Common myeloid progenitor, CD34-positive (primary cell): Measurements from ENCODE around the gene PANX2.

Experiments
- CTCF ChIA-PET: fragments of 350-600 bp; sonication (Branson Sonifier 250); formaldehyde crosslinking; loops from one replicate; lab custom pipeline; 2021; ENCODE audit warnings: antibody characterized with exemption; lab: Charles Lee
- POLR2A ChIA-PET: fragments of 350-600 bp; sonication (Branson Sonifier 250); formaldehyde crosslinking; loops from one replicate; lab custom pipeline; 2021; ENCODE audit warnings: antibody characterized with exemption; lab: Charles Lee
- DNase-seq, 3 donors: peaks; one replicate each; pipeline versions ENCODE4 v3.0.0 to v3.0.0-alpha.2; 2013
- H3K27ac ChIP-seq, 2 experiments: 1 replicate in 1 of 2; 2 replicates in 1 of 2; pipeline ENCODE4 v1.7.0; 2013; ENCODE audit warnings: inconsistent platforms in 2 of 2, low read length in 2 of 2, mild to moderate bottlenecking in 2 of 2, low read depth in 1 of 2, moderate library complexity in 1 of 2; ENCODE audit not compliant: severe bottlenecking in 2 of 2, insufficient read depth in 1 of 2, poor library complexity in 1 of 2
- H3K27me3 ChIP-seq, 5 experiments: replicated peaks in 2 of 5; 1 replicate in 3 of 5; 2 replicates in 2 of 5; pipeline versions ENCODE4 v1.6.1 to v1.7.0; 2013; ENCODE audit warnings: low read length in 4 of 5, mild to moderate bottlenecking in 2 of 5, moderate library complexity in 2 of 5, inconsistent platforms in 1 of 5; ENCODE audit not compliant: insufficient read depth in 5 of 5, control insufficient read depth in 4 of 5
- H3K36me3 ChIP-seq, 4 experiments: 1 replicate in 2 of 4; 2 replicates in 2 of 4; pipeline versions ENCODE4 v1.6.1 to v1.7.0; 2013; ENCODE audit warnings: low read length in 3 of 4, control low read depth in 1 of 4, mild to moderate bottlenecking in 1 of 4; ENCODE audit not compliant: control insufficient read depth in 4 of 4, insufficient read depth in 4 of 4
- H3K4me1 ChIP-seq, 4 experiments: 1 replicate in 3 of 4; 2 replicates in 1 of 4; pipeline versions ENCODE4 v1.6.1 to v1.7.1; 2013; ENCODE audit warnings: low read length in 3 of 4, mild to moderate bottlenecking in 3 of 4, control low read depth in 1 of 4, inconsistent platforms in 1 of 4, moderate library complexity in 1 of 4; ENCODE audit not compliant: control insufficient read depth in 4 of 4, insufficient read depth in 4 of 4; ENCODE audit errors: control extremely low read depth in 1 of 4
- H3K4me3 ChIP-seq, 7 experiments: 1 replicate in 4 of 7; 2 replicates in 3 of 7; pipeline versions ENCODE4 v1.5.1 to v1.7.0; 2013; ENCODE audit warnings: mild to moderate bottlenecking in 7 of 7, low read length in 6 of 7, moderate library complexity in 6 of 7, inconsistent platforms in 2 of 7, low read depth in 2 of 7, control low read depth in 1 of 7; ENCODE audit not compliant: insufficient read depth in 4 of 7, control insufficient read depth in 1 of 7; ENCODE audit errors: extremely low read depth in 1 of 7
- H3K9me3 ChIP-seq, 5 experiments: 1 replicate in 4 of 5; 2 replicates in 1 of 5; pipeline versions ENCODE4 v1.6.1 to v1.7.1; 2013; ENCODE audit warnings: low read length in 4 of 5, mild to moderate bottlenecking in 2 of 5, inconsistent platforms in 1 of 5, low read depth in 1 of 5, moderate library complexity in 1 of 5; ENCODE audit not compliant: control insufficient read depth in 4 of 5, insufficient read depth in 2 of 5; ENCODE audit errors: control extremely low read depth in 1 of 5
- WGBS: methylation state at CpG from one replicate; pipeline ENCODE4 v1.1.5; 2013; ENCODE audit not compliant: insufficient coverage; 5-methylcytosine and 5-hydroxymethylcytosine counted together

Gene PANX2

GRCh38 chr22:50153056-50153755 lies 17.3 kb upstream of the PANX2 start:
- no peaks in the 10 kb centered on the region for H3K9me3 ChIP-seq
- no peak overlapping the region for H3K27ac ChIP-seq
- DNase-seq = no peak
- H3K4me1 ChIP-seq = peaks cover 0 to 7% (median 6%) of the 10 kb centered on the region in 4 experiments
- ChIA-PET POLR2A (no interaction called here), CTCF (interaction anchor here (1.1 to 2.3 kb wide), 2 partner anchors 11 kb away, joined by 3 to 11 read pairs; no protein-coding TSS in a partner anchor)
- no peak overlapping the region for H3K4me3 ChIP-seq
- WGBS = 95% methylated on average over 21 of the region's 25 CpGs
- H3K27me3 ChIP-seq = no peaks in the 10 kb centered on the region
- no peaks in the 10 kb centered on the region for H3K36me3 ChIP-seq

- DNase-seq = no peak
- 91% methylated on average over 5 of the region's 7 CpGs for WGBS
- Histone ChIP-seq H3K4me1 (peaks cover 0 to 6% (median 5%) of the 10 kb centered on the region in 4 experiments), H3K36me3 (no peaks in the 10 kb centered on the region), H3K9me3 (no peaks in the 10 kb centered on the region), H3K4me3 (no peak overlapping the region), H3K27me3 (peaks cover 0 to 1% (median 0%) of the 10 kb centered on the region in 5 experiments), H3K27ac (no peak overlapping the region)
- ChIA-PET CTCF (interaction anchor here (1.2 to 2.3 kb wide), 3 partner anchors 11 to 68 kb away, joined by 3 to 11 read pairs (median 3); no protein-coding TSS in a partner anchor), POLR2A (no interaction called here)
Observed at GRCh38 chr22:50153756-50154140, 16.8 kb upstream of the PANX2 start.

DNA sequence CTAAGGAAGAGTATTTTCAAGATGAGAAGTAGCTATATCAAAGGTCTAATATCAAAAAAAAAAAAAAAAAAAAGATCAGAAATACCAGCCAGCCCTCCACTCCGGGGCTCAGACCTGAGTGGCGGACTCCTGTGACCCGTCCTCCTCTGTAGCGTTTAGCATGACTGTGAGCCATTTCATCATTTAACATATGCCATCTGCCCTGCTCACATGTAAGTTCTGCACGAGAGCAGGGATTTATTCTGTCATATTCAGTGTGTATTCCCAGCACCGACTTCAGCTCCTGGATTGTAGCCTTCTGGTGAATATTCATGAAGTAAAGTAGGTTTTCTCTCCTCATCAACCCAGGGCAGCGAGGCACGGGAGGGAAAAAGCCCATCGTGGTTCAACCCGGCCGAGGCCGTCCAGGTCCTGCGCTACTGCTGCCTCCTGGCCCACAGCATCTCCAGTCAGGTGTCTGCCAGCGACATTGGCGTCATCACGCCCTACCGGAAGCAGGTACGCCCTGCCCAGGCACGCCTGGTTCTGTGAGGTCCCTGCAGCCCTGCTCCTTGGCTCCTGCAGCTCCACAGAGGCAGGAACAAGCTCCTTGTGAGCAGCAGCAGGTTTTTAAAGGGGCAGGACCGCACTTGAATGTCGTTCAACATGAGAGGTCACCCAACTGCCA lies 12.7 kb upstream of the PANX2 start:
- no peaks in the 10 kb centered on the region for H3K4me1 ChIP-seq
- CTCF ChIA-PET = interaction anchor here (1.1 to 2.9 kb wide), 3 partner anchors 9 to 165 kb away, joined by 3 to 10 read pairs (median 3); no protein-coding TSS in a partner anchor
- H3K9me3 ChIP-seq = no peaks in the 10 kb centered on the region
- peaks cover 0 to 4% (median 0%) of the 10 kb centered on the region in 5 experiments for H3K27me3 ChIP-seq
- no peak for DNase-seq
- no peak overlapping the region for H3K4me3 ChIP-seq
- POLR2A ChIA-PET = no interaction called here
- no peak overlapping the region for H3K27ac ChIP-seq
- WGBS = 90% methylated on average over 21 of the region's 21 CpGs
- H3K36me3 ChIP-seq = no peaks in the 10 kb centered on the region

DNA sequence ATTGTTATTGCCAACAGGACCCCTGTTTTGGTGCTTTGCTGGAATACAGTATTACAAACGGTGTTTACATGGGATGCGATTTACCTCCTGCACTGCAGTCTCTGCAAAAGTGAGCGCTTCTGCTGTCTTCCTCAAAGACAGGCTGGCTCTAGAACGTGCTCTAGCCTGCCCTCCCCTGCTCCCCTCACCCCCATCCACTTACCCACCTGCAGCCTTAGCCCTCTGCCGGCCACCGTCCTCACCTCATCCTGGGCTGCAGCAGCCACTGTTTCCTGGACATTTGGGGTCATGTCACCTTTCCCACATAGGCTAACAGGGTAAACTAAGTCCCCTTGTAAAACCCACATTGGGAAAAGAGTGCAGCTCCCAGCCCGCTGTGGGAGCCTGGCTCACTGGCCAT lies 9.6 kb upstream of the PANX2 start:
- H3K27me3 ChIP-seq = peaks cover 0 to 4% (median 0%) of the 10 kb centered on the region in 5 experiments
- CTCF ChIA-PET = no interaction called here

GRCh38 chr22:50161508-50162390 lies 8.8 kb upstream of the PANX2 start:
- POLR2A ChIA-PET = no interaction called here
- WGBS = 95% methylated on average over 17 of the region's 23 CpGs
- CTCF ChIA-PET = no interaction called here

More for the DNA sequence above, 9.6 kb upstream of the PANX2 start:
- Histone ChIP-seq H3K4me3 (no peak overlapping the region), H3K9me3 (no peaks in the 10 kb centered on the region), H3K4me1 (no peaks in the 10 kb centered on the region), H3K36me3 (no peaks in the 10 kb centered on the region), H3K27ac (no peak overlapping the region)
- 96% methylated on average over 6 of the region's 7 CpGs for WGBS
- DNase-seq = no peak
- POLR2A ChIA-PET = no interaction called here

GRCh38 chr22:50162391-50162956 lies 8.1 kb upstream of the PANX2 start:
- Histone ChIP-seq H3K36me3 (no peaks in the 10 kb centered on the region), H3K27me3 (peaks cover 0 to 4% (median 0%) of the 10 kb centered on the region in 5 experiments), H3K4me3 (no peak overlapping the region), H3K4me1 (no peaks in the 10 kb centered on the region), H3K9me3 (no peaks in the 10 kb centered on the region), H3K27ac (no peak overlapping the region)
- POLR2A ChIA-PET = no interaction called here
- CTCF ChIA-PET = no interaction called here
- WGBS = 95% methylated on average over 9 of the region's 10 CpGs
- DNase-seq = no peak

More at GRCh38 chr22:50161508-50162390, 8.8 kb upstream of the PANX2 start:
- Histone ChIP-seq H3K4me1 (no peaks in the 10 kb centered on the region), H3K27ac (no peak overlapping the region), H3K9me3 (no peaks in the 10 kb centered on the region), H3K36me3 (no peaks in the 10 kb centered on the region), H3K4me3 (no peak overlapping the region), H3K27me3 (peaks cover 0 to 4% (median 0%) of the 10 kb centered on the region in 5 experiments)
- DNase-seq = no peak
